Body of pancreas (tissue), 4 donors: ENCODE results near the gene WWTR1. TPM values are rescaled to one million over a fixed set of nuclear protein-coding genes. Genes with fewer than 3 reads are reported as not detected.
A peak's percentile ranks its signal among the peaks of the same experiment; 100 is the strongest.

Experiments used
- ATAC-seq: fragments of 150-250 bp; one replicate; pipeline ENCODE4 v1.9.1; 2016
- DNase-seq, 4 donors: peaks; one replicate each; pipeline ENCODE4 v3.0.0-alpha.2; 2019
- H3K27ac ChIP-seq, 4 donors: fragments of 200-600 bp; sonication (generic); 1 replicate in 3 of 4; 2 replicates in 1 of 4; pipeline versions ENCODE4 v1.5.1 to v1.6.1; 2016 to 2019; ENCODE audit warnings: mild to moderate bottlenecking in 1 of 4, mixed read lengths in 1 of 4, moderate library complexity in 1 of 4
- H3K27me3 ChIP-seq, 2 donors: fragments of 200-600 bp; sonication (generic); one replicate each; pipeline ENCODE4 v1.6.0; 2016; ENCODE audit warnings: mild to moderate bottlenecking in 1 of 2
- H3K36me3 ChIP-seq, 2 donors: fragments of 200-600 bp; sonication (generic); replicated peaks in 1 of 2; 2 replicates each; pipeline ENCODE4 v1.5.1; 2016; ENCODE audit warnings: low read depth in 2 of 2; ENCODE audit not compliant: insufficient read depth in 1 of 2
- H3K4me1 ChIP-seq: fragments of 200-600 bp; sonication (generic); one replicate; pipeline ENCODE4 v1.6.0; 2016
- H3K4me3 ChIP-seq, 2 donors: fragments of 200-600 bp; sonication (generic); 1 replicate in 1 of 2; 2 replicates in 1 of 2; pipeline ENCODE4 v1.5.1; 2016 to 2019
- H3K9me3 ChIP-seq, 3 donors: fragments of 200-600 bp; sonication (generic); 1 replicate in 2 of 3; 2 replicates in 1 of 3; pipeline ENCODE4 v1.5.1; 2016
- POLR2A ChIP-seq, 3 donors: fragments of 450-650 bp; IDR thresholded peaks; one replicate each; pipeline ENCODE4 v1.6.1; 2016; ENCODE audit warnings: antibody characterized with exemption in 3 of 3, mild to moderate bottlenecking in 2 of 3
- WGBS, 2 donors: methylation state at CpG; one replicate each; pipeline ENCODE4 v1.1.5; 2017; 5-methylcytosine and 5-hydroxymethylcytosine counted together
- intact Hi-C: fragments of 100-400 bp; cut with DNase I; formaldehyde crosslinking; loops from one replicate; pipeline ENCODE4 v1.15.1; 2023
- total RNA-seq, 2 donors: library from RNA; depleted of rRNA; stranded (reverse); fragments of >200 nt; gene quantifications; one replicate each; pipeline ENCODE4 v1.1.0, GENCODE V29; 2016
- TF ChIP-seq, protein P1 (sequence below), 7 experiments: fragments of 450-650 bp in 4 of 7; fragments of 200-600 bp in 3 of 7; sonication (generic) in 3 of 7; IDR thresholded peaks; one replicate each; pipeline ENCODE4 v1.5.1; 2016 to 2019; ENCODE audit warnings: antibody characterized with exemption in 7 of 7

Gene WWTR1
- total RNA-seq, 2 donors from 2014 or later: 46.2 to 64.3 TPM

DNA sequence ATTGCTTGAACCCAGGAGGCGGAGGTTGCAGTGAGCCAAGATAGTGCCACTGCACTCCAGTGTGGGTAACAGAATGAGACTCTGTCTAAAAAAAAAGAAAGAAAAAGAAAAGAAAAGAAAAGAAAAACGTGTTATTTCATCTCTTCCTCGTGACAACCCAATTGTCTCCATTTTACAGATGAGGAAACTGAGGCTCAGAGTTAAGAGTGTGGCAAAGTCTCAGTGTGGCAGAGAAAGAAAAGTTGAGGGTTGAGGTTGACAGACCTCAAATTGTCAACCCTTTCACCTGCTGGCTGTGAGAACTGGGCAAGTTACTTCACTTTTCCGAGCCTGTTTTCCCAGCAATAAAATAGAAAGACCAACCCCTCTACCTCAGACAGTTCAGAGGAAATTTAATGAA, 123.7 kb downstream of the WWTR1 start:
- WGBS, 2 donors: 75 to 78% methylated on average over 4 of the region's 4 CpGs
- no peak for ATAC-seq
- H3K4me1 ChIP-seq: peaks cover 36% of the 10 kb centered on the region

DNA sequence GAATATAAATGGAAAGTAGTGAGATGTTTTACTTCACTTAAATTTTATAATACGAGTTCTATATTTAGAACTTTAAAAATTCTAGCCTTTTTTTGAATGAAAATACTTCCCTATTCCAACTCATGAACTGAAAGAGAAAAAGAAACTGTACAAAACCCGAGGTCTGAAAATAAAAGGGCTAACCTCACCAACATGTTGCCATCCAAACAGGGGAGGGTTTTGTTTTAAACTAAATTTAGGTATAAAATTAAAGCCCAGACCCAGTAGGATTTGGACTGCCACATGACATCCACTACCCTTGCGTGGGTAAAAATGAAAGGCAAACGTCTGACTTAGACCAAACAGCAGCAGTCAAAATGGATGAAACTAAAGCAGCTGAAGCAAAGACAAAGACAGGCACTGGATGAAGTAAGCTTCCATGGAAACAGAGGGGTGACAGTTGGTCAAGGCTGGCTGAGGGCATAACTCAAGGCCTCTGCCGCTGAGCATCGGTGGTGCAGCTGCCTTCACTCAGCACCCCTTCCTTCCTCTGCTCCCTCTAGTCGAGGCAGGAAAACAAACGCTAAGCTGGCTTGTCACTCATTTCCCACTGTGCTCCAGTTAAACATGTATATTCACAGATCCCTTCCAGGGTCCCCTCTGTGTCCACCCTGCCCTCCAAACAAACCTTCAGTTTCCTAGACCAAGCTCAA, 125.2 kb downstream of the WWTR1 start:
- no peak overlapping the region for H3K4me3 ChIP-seq
- 38% methylated on average over 8 of the region's 8 CpGs for WGBS, 2 donors
- H3K27ac ChIP-seq: peak overlapping the region in 2 of 4 donors; percentile 29 to 35
- peaks cover 36% of the 10 kb centered on the region for H3K4me1 ChIP-seq
- H3K9me3 ChIP-seq: no peaks in the 10 kb centered on the region
- no peaks in the 10 kb centered on the region for H3K27me3 ChIP-seq
- H3K36me3 ChIP-seq: no peaks in the 10 kb centered on the region
- no peak for TF ChIP-seq POLR2A (IDR thresholded peaks at IDR 0.05)
- TF ChIP-seq, protein P1, sequence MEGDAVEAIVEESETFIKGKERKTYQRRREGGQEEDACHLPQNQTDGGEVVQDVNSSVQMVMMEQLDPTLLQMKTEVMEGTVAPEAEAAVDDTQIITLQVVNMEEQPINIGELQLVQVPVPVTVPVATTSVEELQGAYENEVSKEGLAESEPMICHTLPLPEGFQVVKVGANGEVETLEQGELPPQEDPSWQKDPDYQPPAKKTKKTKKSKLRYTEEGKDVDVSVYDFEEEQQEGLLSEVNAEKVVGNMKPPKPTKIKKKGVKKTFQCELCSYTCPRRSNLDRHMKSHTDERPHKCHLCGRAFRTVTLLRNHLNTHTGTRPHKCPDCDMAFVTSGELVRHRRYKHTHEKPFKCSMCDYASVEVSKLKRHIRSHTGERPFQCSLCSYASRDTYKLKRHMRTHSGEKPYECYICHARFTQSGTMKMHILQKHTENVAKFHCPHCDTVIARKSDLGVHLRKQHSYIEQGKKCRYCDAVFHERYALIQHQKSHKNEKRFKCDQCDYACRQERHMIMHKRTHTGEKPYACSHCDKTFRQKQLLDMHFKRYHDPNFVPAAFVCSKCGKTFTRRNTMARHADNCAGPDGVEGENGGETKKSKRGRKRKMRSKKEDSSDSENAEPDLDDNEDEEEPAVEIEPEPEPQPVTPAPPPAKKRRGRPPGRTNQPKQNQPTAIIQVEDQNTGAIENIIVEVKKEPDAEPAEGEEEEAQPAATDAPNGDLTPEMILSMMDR (IDR thresholded peaks at IDR 0.05): no peak
- ATAC-seq (no peak), DNase-seq (no peak)
- intact Hi-C loops: no loop called here

More for the DNA sequence above, 123.7 kb downstream of the WWTR1 start:
- Histone ChIP-seq H3K27me3 (no peaks in the 10 kb centered on the region), H3K4me3 (no peak overlapping the region), H3K9me3 (no peaks in the 10 kb centered on the region), H3K36me3 (no peaks in the 10 kb centered on the region), H3K27ac (peak overlapping the region in 1 of 4 donors; percentile 82)
- TF ChIP-seq, protein P1 (IDR thresholded peaks at IDR 0.05): no peak
- TF ChIP-seq POLR2A (IDR thresholded peaks at IDR 0.05): no peak
- DNase-seq: no peak
- intact Hi-C loops: no loop called here

DNA sequence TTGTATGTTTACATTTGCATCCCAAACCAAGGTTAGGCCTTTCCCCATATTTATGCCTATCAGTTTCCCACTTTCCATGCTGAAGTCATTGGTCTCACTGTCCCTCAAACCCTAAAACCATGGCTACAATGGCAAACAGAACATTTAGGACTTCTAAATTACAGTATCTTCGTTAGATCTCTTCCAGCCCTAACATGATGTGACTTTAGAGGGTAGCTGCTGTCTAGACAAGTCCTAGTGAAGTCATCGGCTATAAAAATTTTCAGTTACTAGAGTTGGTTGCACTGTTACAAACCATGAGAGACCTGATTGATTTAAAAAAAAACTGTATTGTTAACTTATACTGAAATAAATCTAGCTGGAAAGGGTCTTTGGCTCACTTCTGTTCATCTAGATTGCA, 128.7 kb downstream of the WWTR1 start:
- Histone ChIP-seq H3K9me3 (no peaks in the 10 kb centered on the region), H3K4me1 (peaks cover under 1% of the 10 kb centered on the region), H3K36me3 (no peaks in the 10 kb centered on the region), H3K27me3 (no peaks in the 10 kb centered on the region), H3K27ac (no peak overlapping the region), H3K4me3 (no peak overlapping the region)
- 77 to 81% methylated on average over 2 of the region's 2 CpGs for WGBS, 2 donors
- TF ChIP-seq, protein P1 (IDR thresholded peaks at IDR 0.05): no peak
- TF ChIP-seq POLR2A (IDR thresholded peaks at IDR 0.05): no peak
- DNase-seq (no peak), ATAC-seq (no peak)
- intact Hi-C loops: no loop called here

DNA sequence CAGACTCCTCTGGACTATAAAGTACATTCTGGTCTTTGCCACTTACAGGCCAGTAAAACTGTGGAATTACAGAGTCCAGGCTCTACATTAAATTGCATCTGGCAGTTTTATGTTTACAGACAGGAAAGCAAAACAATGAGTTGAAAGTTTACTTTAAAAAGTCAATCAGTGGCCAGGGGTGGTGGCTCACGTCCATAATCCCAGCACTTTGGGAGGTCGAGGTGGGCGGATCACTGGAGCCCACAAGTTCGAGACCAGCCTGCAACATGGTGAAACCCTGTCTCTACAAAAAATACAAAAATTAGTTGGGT, 129.5 kb downstream of the WWTR1 start:
- Histone ChIP-seq H3K27me3 (no peaks in the 10 kb centered on the region), H3K36me3 (peaks cover 0 to 1% of the 10 kb centered on the region in 2 donors), H3K9me3 (no peaks in the 10 kb centered on the region), H3K27ac (peak overlapping the region in 2 of 4 donors; percentile 1 to 31), H3K4me3 (no peak overlapping the region), H3K4me1 (no peaks in the 10 kb centered on the region)
- no peak for TF ChIP-seq POLR2A (IDR thresholded peaks at IDR 0.05)
- TF ChIP-seq, protein P1 (IDR thresholded peaks at IDR 0.05): no peak
- no peak for DNase-seq
- 38 to 55% methylated on average over 4 of the region's 4 CpGs for WGBS, 2 donors
- intact Hi-C loops: no loop called here
- no peak for ATAC-seq
